22Rv1 (cell line): ENCODE results near the gene NECAP2.

ENCODE experiments used
- H3K27ac ChIP-seq: fragments of 450-650 bp; 2 replicates; pipeline ENCODE4 v1.5.1; 2017
- ZFX ChIP-seq: fragments of 450-650 bp; IDR thresholded peaks from 2 replicates; pipeline ENCODE4 v1.6.1; 2017; ENCODE audit warnings: antibody characterized with exemption, borderline replicate concordance
- TF ChIP-seq, protein P1 (sequence below): fragments of 450-650 bp; IDR thresholded peaks from 2 replicates; pipeline ENCODE4 v1.5.1; 2017; ENCODE audit warnings: mild to moderate bottlenecking

Gene NECAP2

DNA sequence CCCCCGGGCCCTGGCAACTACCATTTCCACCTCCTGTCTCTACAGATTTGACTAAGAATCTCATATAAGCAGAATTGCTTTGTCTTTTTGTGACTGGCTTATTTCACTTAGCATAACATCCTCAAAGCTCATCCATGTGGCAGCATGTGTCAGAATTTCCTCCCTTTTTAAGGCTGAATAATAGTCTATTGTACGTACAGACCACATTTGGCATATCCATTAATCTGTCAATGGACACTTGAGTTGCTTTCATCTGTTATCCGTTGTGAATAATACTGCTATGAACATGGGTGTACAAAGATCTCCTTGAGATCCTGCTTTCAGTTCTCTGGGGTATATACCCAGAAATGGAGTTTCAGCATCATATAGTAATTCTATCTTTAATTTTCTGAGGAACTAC lies 27.3 kb upstream of the NECAP2 start:
- TF ChIP-seq, protein P1, sequence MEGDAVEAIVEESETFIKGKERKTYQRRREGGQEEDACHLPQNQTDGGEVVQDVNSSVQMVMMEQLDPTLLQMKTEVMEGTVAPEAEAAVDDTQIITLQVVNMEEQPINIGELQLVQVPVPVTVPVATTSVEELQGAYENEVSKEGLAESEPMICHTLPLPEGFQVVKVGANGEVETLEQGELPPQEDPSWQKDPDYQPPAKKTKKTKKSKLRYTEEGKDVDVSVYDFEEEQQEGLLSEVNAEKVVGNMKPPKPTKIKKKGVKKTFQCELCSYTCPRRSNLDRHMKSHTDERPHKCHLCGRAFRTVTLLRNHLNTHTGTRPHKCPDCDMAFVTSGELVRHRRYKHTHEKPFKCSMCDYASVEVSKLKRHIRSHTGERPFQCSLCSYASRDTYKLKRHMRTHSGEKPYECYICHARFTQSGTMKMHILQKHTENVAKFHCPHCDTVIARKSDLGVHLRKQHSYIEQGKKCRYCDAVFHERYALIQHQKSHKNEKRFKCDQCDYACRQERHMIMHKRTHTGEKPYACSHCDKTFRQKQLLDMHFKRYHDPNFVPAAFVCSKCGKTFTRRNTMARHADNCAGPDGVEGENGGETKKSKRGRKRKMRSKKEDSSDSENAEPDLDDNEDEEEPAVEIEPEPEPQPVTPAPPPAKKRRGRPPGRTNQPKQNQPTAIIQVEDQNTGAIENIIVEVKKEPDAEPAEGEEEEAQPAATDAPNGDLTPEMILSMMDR, result no peak
- TF ChIP-seq ZFX, result no peak

DNA sequence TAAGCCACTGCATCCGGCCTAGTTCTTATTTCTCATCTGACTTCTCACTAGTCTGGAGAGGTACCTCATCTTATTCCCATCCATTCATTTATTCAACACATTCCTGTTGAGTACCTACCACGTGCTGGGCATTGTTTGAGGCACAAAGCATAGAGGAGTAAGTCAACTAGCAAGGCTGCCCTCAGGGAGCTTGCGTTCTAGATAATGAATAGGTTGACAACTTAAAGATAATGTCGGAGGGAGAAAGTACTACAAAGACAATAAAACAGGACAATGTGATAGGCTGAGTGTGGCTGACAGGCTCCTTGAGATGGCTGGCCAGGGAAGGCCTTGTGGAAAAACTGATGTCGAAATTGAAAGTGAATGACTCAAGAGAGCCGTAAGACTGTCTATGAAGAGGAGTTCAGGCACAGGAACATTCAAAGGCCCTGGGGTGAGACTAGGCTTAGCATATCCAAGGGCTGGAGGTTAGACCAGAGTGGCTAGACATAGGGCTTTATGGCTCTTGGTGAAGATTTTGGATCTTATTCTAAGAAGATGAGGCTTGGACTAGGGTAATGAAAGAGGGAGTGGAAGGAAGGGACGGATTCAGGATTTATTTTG lies 21.6 kb upstream of the NECAP2 start:
- TF ChIP-seq, protein P1, result no peak
- TF ChIP-seq ZFX, result no peak
- no peak overlapping the region for H3K27ac ChIP-seq

More for the DNA sequence above, 27.3 kb upstream of the NECAP2 start:
- no peak overlapping the region for H3K27ac ChIP-seq

DNA sequence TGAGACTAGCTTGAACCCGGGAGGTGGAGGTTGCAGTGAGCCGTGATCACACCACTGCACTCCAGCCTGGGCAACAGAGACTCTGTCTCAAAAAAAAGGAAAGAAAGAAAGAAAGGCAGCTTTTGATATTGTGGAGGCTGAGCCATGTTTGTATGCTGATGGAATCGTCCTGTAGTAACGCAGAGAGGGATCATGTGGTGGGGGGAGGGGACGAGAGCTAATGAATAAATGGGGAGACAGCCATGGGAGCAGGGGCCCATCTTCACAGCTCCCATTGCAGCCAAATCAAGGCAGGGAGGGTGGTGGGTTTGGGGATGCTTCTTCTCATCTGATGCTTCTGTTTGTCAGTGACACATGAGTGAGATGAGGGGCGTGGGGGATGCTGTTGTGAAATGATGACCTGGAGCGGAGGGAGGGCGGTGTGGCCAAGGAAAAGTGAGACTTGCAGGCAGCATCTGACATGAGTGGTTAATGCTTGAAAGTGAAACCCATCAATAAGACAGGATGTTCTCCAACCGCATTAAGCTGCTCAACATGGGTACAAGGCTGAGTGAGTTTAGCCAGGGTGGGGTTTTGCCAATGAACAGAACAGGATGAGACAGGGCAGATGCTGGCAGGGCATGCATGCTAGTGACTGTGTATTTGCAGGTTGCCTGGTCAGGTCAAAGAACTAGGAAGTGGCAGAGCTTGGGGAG lies 20.0 kb upstream of the NECAP2 start:
- no peak for TF ChIP-seq ZFX
- TF ChIP-seq, protein P1, result no peak

DNA sequence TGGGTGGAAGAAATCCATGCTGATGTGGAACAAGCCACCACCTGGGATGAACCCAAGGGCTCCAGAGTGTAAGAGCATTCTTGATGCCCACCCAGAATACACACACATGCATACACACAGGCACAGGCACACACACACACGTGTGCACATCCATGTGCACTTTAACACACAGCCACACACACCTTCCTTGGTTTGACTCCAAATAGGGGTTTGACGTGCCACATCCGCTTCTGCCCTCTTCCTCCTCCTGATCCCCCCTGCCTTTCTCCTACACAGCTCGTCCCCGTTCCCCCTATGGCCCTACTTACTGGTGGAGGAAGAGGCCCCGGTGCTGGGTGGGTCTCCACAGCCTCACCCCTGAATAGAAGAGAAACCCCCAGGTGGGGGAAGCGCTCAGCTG lies 19.3 kb upstream of the NECAP2 start:
- H3K27ac ChIP-seq, result no peak overlapping the region
- TF ChIP-seq, protein P1, result no peak
- TF ChIP-seq ZFX, result no peak

More for the DNA sequence above, 20.0 kb upstream of the NECAP2 start:
- no peak overlapping the region for H3K27ac ChIP-seq

DNA sequence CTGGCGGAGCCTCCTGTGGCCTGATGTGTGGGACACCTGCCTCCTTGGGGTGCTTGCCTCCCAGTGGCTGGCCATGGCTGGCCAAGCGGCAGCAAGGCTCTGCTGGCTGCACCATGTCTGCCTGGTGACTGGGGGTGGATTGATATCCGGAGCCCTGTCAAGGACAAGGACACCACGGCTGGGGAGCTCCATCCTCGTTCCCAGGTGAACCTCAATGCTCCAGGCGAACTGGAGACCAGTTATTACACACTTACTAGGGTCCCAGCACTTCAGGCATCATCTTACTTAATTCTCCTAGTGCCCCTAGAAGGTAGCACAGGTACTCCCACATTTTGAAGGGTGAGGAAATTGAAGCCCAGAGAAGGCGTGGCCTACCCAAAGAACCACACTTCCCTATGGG lies 18.5 kb upstream of the NECAP2 start:
- no peak for TF ChIP-seq ZFX
- TF ChIP-seq, protein P1, result no peak
- no peak overlapping the region for H3K27ac ChIP-seq

DNA sequence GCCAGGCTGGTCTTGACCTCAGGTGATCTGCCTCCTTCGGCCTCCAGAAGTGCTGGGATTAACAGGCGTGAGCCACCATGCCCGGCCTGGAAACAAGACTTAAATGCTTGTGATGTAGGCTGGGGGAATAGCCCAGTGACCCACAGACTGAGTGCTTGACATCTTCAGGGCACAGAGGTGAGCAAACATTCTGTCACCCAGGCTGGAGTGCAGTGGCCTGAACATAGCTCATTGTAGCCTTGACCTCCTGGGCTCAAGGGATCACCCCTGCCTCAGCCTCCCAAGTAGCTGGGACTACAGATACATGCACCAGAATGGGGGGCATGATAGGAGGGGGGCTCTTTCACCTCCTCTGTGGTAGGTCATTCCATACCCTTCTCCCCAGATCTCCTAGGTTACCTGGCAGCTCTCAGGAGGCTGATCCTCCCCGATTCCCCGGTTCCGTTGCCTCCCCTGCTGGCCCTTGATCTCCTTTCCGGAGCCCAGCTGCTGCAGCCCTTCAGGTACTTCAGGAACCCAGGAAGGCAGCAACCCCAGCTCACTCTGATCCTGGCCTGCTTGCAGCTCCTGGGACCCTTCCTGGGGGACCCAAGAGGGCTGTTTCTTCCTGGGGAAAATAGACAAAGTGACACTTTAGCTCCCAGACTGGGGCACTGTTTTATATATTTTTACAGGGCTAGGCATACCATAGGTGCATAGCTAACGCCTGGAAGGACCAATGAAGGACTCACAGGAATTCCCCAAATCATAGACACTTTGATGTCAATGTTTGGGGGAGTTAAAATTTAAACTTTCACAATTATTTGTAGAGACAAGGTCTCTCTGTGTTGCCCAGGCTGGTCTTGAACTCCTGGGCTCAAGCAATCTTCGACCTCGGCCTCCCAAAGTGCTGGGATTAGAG lies 15.1 kb upstream of the NECAP2 start:
- no peak overlapping the region for H3K27ac ChIP-seq
- TF ChIP-seq ZFX, result no peak
- TF ChIP-seq, protein P1, result no peak

DNA sequence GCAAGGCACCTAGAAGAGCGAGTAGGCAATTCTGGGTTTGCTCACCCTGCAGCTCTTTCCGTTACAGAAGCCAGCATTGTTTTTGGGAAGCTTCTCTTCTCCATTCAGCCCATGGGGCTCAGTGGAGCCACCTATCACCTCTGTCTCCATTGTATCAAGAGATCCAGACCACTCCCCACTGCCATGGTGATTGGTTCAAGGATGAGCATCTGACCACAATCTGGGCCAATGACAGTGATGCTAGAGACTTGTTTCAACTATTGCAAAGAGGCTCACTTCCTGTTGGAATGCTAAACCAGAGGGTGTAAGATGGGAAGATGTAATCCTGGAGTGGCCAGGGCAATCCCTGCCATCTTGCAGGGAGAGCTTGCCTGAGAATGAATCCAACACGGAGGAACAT lies 9.9 kb upstream of the NECAP2 start:
- no peak overlapping the region for H3K27ac ChIP-seq
- TF ChIP-seq ZFX, result no peak
- TF ChIP-seq, protein P1, result no peak
